H9 (cell line): Measurements from ENCODE around the gene ABCD1. TPM values are rescaled to one million over a fixed set of nuclear protein-coding genes. Genes with fewer than 3 reads are reported as not detected.

ENCODE experiments used
- DNase-seq: peaks from one replicate; pipeline ENCODE4 v3.0.0-alpha.2; 2017
- H2AFZ ChIP-seq: one replicate; pipeline ENCODE4 v1.6.1; 2013; ENCODE audit warnings: mild to moderate bottlenecking, low read length, control low read depth, moderate library complexity
- H2AK5ac ChIP-seq: 2 replicates; pipeline ENCODE4 v1.6.1; 2013; ENCODE audit warnings: low read length, control low read depth, mixed read lengths; ENCODE audit not compliant: insufficient read length
- H2BK120ac ChIP-seq: one replicate; pipeline ENCODE4 v1.6.1; 2013; ENCODE audit warnings: low read depth, mild to moderate bottlenecking, low read length, control low read depth, inconsistent platforms; ENCODE audit not compliant: poor library complexity, severe bottlenecking
- H2BK12ac ChIP-seq: 2 replicates; pipeline ENCODE4 v1.6.1; 2013; ENCODE audit warnings: low read length, control low read depth, mixed read lengths, low read depth; ENCODE audit not compliant: insufficient read length
- H2BK15ac ChIP-seq: 2 replicates; pipeline ENCODE4 v1.6.1; 2013; ENCODE audit warnings: low read depth, low read length, control low read depth
- H2BK20ac ChIP-seq: one replicate; pipeline ENCODE4 v1.6.1; 2013; ENCODE audit warnings: low read depth, mild to moderate bottlenecking, low read length, control low read depth, inconsistent platforms; ENCODE audit not compliant: poor library complexity, severe bottlenecking
- H2BK5ac ChIP-seq: 2 replicates; pipeline ENCODE4 v1.6.1; 2013; ENCODE audit warnings: low read length, control low read depth, mixed read lengths; ENCODE audit not compliant: insufficient read length
- H3K14ac ChIP-seq: 2 replicates; pipeline ENCODE4 v1.6.1; 2013; ENCODE audit warnings: low read length, control low read depth; ENCODE audit not compliant: insufficient read depth
- H3K18ac ChIP-seq: 2 replicates; pipeline ENCODE4 v1.6.1; 2013; ENCODE audit warnings: low read depth, mild to moderate bottlenecking, mixed read lengths, low read length, control low read depth; ENCODE audit not compliant: insufficient read length
- H3K23ac ChIP-seq: 2 replicates; pipeline ENCODE4 v1.6.1; 2013; ENCODE audit warnings: low read length, control low read depth, mixed read lengths, low read depth; ENCODE audit not compliant: insufficient read length
- H3K23me2 ChIP-seq: 2 replicates; pipeline ENCODE4 v1.6.1; 2013; ENCODE audit warnings: low read depth, mild to moderate bottlenecking, mixed read lengths, low read length, control low read depth; ENCODE audit not compliant: insufficient read length, poor library complexity, severe bottlenecking
- H3K27ac ChIP-seq: 2 replicates; pipeline ENCODE4 v1.5.1; 2013; ENCODE audit warnings: low read length, control low read depth, mixed read lengths, low read depth; ENCODE audit not compliant: insufficient read length
- H3K27me3 ChIP-seq: 2 replicates; pipeline ENCODE4 v1.6.1; 2013; ENCODE audit warnings: low read length, control low read depth, inconsistent platforms; ENCODE audit not compliant: insufficient read depth
- H3K4ac ChIP-seq: 2 replicates; pipeline ENCODE4 v1.6.1; 2013; ENCODE audit warnings: low read depth, mild to moderate bottlenecking, control low read depth, inconsistent platforms, low read length, moderate library complexity
- H3K4me1 ChIP-seq: 2 replicates; pipeline ENCODE4 v1.6.1; 2013; ENCODE audit warnings: low read length, control low read depth, inconsistent platforms; ENCODE audit not compliant: insufficient read depth
- H3K4me2 ChIP-seq: 2 replicates; pipeline ENCODE4 v1.6.1; 2013; ENCODE audit warnings: low read length, control low read depth, mixed read lengths; ENCODE audit not compliant: insufficient read length, insufficient read depth
- H3K56ac ChIP-seq: 2 replicates; pipeline ENCODE4 v1.6.1; 2013; ENCODE audit warnings: low read depth, mild to moderate bottlenecking, mixed read lengths, low read length, control low read depth; ENCODE audit not compliant: insufficient read length
- H3K79me1 ChIP-seq: 2 replicates; pipeline ENCODE4 v1.6.1; 2013; ENCODE audit warnings: low read depth, mild to moderate bottlenecking, moderate library complexity, low read length, control low read depth, inconsistent platforms; ENCODE audit not compliant: insufficient read depth, poor library complexity, severe bottlenecking
- H3K79me2 ChIP-seq: 2 replicates; pipeline ENCODE4 v1.6.1; 2013; ENCODE audit warnings: low read length, control low read depth, inconsistent platforms; ENCODE audit not compliant: insufficient read depth
- H3K9ac ChIP-seq: 2 replicates; pipeline ENCODE4 v1.6.1; 2013; ENCODE audit warnings: low read length, control low read depth, mixed read lengths; ENCODE audit not compliant: insufficient read length; ENCODE audit errors: extremely low read depth
- H3K9me3 ChIP-seq: one replicate; pipeline ENCODE4 v1.6.1; 2013; ENCODE audit warnings: low read depth, low read length, inconsistent platforms; ENCODE audit not compliant: control insufficient read depth
- H3T11ph ChIP-seq: one replicate; pipeline ENCODE4 v1.6.1; 2013; ENCODE audit warnings: mild to moderate bottlenecking, low read length, control low read depth, inconsistent platforms
- H4K20me1 ChIP-seq: one replicate; pipeline ENCODE4 v1.6.1; 2013; ENCODE audit not compliant: control insufficient read depth, insufficient read length, insufficient read depth
- H4K5ac ChIP-seq: 2 replicates; pipeline ENCODE4 v1.6.1; 2013; ENCODE audit warnings: low read depth, mild to moderate bottlenecking, mixed read lengths, low read length, control low read depth; ENCODE audit not compliant: insufficient read length
- H4K8ac ChIP-seq: replicated peaks from 2 replicates; pipeline ENCODE4 v1.6.1; 2013; ENCODE audit warnings: low read length, control low read depth, mixed read lengths, low read depth; ENCODE audit not compliant: insufficient read length
- H4K91ac ChIP-seq: 2 replicates; pipeline ENCODE4 v1.6.1; 2013; ENCODE audit warnings: low read depth, mild to moderate bottlenecking, moderate library complexity, mixed read lengths, low read length, control low read depth; ENCODE audit not compliant: insufficient read length
- H3K27ac Mint-ChIP-seq, 3 experiments: 2 replicates in 2 of 3; 3 replicates in 1 of 3; pipeline ENCODE4 v1.8.0; 2020 to 2021; ENCODE audit warnings: mixed read lengths in 3 of 3, mild to moderate bottlenecking in 1 of 3, moderate library complexity in 1 of 3
- H3K27me3 Mint-ChIP-seq: 2 replicates; pipeline ENCODE4 v1.8.0; 2021; ENCODE audit warnings: low read depth, mild to moderate bottlenecking, moderate library complexity, mixed read lengths
- H3K36me3 Mint-ChIP-seq, 3 experiments: 2 replicates in 2 of 3; 3 replicates in 1 of 3; pipeline ENCODE4 v1.8.0; 2020 to 2021; ENCODE audit warnings: low read depth in 3 of 3, mixed read lengths in 3 of 3; ENCODE audit not compliant: insufficient read depth in 1 of 3
- H3K4me1 Mint-ChIP-seq, 2 experiments: 2 replicates each; pipeline ENCODE4 v1.8.0; 2020; ENCODE audit warnings: mixed read lengths in 2 of 2
- H3K4me3 Mint-ChIP-seq, 2 experiments: 2 replicates in 1 of 2; 3 replicates in 1 of 2; pipeline ENCODE4 v1.8.0; 2020 to 2021; ENCODE audit warnings: mild to moderate bottlenecking in 2 of 2, mixed read lengths in 2 of 2, moderate library complexity in 1 of 2
- H3K9me3 Mint-ChIP-seq, 2 experiments: 2 replicates in 1 of 2; 3 replicates in 1 of 2; pipeline ENCODE4 v1.8.0; 2020; ENCODE audit warnings: mild to moderate bottlenecking in 2 of 2, mixed read lengths in 2 of 2, moderate library complexity in 1 of 2
- WGBS: extraction: QIAGEN DNeasy Blood & Tissue Kit; methylation state at CpG from one replicate; pipeline ENCODE4 v1.1.7; 2013; ENCODE audit warnings: missing lambda C conversion rate, low lambda C conversion rate, mixed read lengths; ENCODE audit not compliant: insufficient read length; ENCODE audit errors: extremely low coverage; 5-methylcytosine and 5-hydroxymethylcytosine counted together
- total RNA-seq: library from RNA; stranded (reverse); gene quantifications from 2 replicates; pipeline ENCODE4 v1.2.1, GENCODE V29; 2021
- TF ChIP-seq, protein P1 (sequence below): fragments of 200-600 bp; sonication (generic); conservative IDR thresholded peaks from 3 replicates; pipeline ENCODE4 v1.8.0; 2021; ENCODE audit warnings: antibody characterized with exemption, mild to moderate bottlenecking

The ABCD1 gene
- total RNA-seq, 1 experiment from 2014 or later: 11.1 TPM

DNA sequence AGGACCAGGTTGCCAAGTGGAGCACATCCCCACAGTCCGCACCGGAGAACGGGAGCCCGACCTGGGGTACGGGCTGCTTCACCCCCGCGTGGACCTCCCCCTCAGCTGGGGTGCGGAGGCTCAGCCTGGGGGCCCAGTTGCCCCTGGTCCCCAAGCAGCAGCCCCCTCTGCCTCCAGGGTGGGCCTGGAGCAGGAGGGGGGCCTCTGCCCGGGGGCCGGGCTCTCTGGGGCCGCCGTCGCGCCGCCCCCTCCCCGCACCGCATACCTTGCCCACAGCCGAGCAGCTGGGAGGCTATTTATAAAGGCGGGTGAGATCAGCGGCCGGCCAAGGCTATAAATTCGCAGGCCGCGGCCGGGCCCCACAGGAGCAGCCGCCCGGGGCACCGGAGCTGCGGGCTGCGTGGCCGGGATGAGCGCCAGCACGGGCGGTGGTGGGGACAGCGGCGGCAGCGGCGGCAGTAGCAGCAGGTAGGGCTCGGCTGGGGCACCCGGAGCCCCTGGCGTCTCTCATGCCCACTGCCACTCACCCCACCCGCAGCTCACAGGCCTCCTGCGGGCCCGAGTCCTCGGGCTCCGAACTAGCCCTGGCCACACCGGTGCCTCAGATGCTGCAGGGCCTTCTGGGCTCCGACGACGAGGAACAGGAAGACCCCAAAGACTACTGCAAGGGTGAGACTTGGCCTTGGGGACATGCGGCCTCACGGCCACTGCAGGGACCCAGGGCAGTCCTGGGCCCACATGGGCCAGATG, 56.2 kb downstream of the ABCD1 start, which contains the start of gene SRPK3:
Gene SRPK3, plus strand, starts transcription at position 364 of the 750 bp plus-strand sequence. Its CDS starts 46 bp downstream, at position 410.
- no peaks in the 10 kb centered on the region for H3K27me3 ChIP-seq
- no peaks in the 10 kb centered on the region for H4K20me1 ChIP-seq
- H3T11ph ChIP-seq: no peak within 1 kb of the TSS
- no peak for DNase-seq
- Mint-ChIP-seq H3K36me3 (peaks cover 5 to 16% (median 6%) of the 10 kb centered on the region in 3 experiments; a peak in 5 of 7 replicates), H3K4me3 (peak within 1 kb of the TSS in 1 of 2 experiments; percentile 43; a peak in 1 of 5 replicates), H3K9me3 (peaks cover 33 to 60% of the 10 kb centered on the region in 2 experiments), H3K4me1 (peaks cover 4 to 8% of the 10 kb centered on the region in 2 experiments), H3K27me3 (peaks cover 2% of the 10 kb centered on the region; the same call in 1 of the 2 replicates), H3K27ac (peak within 1 kb of the TSS in 2 of 3 experiments; percentile 44 to 48; a peak in 2 of 7 replicates)
- no peaks in the 10 kb centered on the region for H3K4me1 ChIP-seq
- no peak within 1 kb of the TSS for H2BK120ac ChIP-seq
- H2AK5ac ChIP-seq: no peak within 1 kb of the TSS
- no peak within 1 kb of the TSS for H2BK20ac ChIP-seq
- H2AFZ ChIP-seq: no peak within 1 kb of the TSS
- H2BK12ac ChIP-seq: no peak within 1 kb of the TSS
- H3K14ac ChIP-seq: no peak within 1 kb of the TSS
- no peaks in the 10 kb centered on the region for H3K79me1 ChIP-seq
- H4K5ac ChIP-seq: no peak within 1 kb of the TSS
- H3K9me3 ChIP-seq: peaks cover 8% of the 10 kb centered on the region
- H3K4ac ChIP-seq: no peak within 1 kb of the TSS
- no peak within 1 kb of the TSS for H3K4me2 ChIP-seq
- no peaks in the 10 kb centered on the region for H3K79me2 ChIP-seq
- no CpG with 5 or more reads among the region's 52 CpGs for WGBS
- no peak within 1 kb of the TSS for H4K8ac ChIP-seq
- no peak within 1 kb of the TSS for H4K91ac ChIP-seq
- no peak within 1 kb of the TSS for H3K27ac ChIP-seq
- no peak within 1 kb of the TSS for H3K18ac ChIP-seq
- no peak within 1 kb of the TSS for H2BK5ac ChIP-seq
- H3K56ac ChIP-seq: no peak within 1 kb of the TSS
- no peak within 1 kb of the TSS for H3K9ac ChIP-seq
- H3K23ac ChIP-seq: no peak within 1 kb of the TSS
- H2BK15ac ChIP-seq: no peak within 1 kb of the TSS
- TF ChIP-seq, protein P1, sequence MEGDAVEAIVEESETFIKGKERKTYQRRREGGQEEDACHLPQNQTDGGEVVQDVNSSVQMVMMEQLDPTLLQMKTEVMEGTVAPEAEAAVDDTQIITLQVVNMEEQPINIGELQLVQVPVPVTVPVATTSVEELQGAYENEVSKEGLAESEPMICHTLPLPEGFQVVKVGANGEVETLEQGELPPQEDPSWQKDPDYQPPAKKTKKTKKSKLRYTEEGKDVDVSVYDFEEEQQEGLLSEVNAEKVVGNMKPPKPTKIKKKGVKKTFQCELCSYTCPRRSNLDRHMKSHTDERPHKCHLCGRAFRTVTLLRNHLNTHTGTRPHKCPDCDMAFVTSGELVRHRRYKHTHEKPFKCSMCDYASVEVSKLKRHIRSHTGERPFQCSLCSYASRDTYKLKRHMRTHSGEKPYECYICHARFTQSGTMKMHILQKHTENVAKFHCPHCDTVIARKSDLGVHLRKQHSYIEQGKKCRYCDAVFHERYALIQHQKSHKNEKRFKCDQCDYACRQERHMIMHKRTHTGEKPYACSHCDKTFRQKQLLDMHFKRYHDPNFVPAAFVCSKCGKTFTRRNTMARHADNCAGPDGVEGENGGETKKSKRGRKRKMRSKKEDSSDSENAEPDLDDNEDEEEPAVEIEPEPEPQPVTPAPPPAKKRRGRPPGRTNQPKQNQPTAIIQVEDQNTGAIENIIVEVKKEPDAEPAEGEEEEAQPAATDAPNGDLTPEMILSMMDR: no peak
- no peaks in the 10 kb centered on the region for H3K23me2 ChIP-seq
